T-cell (primary cell): ENCODE measurements around the gene RAB40B. TPM values are rescaled to one million over a fixed set of nuclear protein-coding genes. Genes with fewer than 3 reads are reported as not detected.

Experiments
- ATAC-seq, 4 experiments: fragments of 200-7000 bp in 3 of 4; fragments of 150-1000 bp in 1 of 4; cut with Tn5 transposase; replicated peaks in 1 of 4; 1 replicate in 3 of 4; 2 replicates in 1 of 4; pipeline ENCODE4 v1.10.0; 2021; ENCODE audit warnings: moderate library complexity in 3 of 4, mild to moderate bottlenecking in 2 of 4, moderate number of reproducible peaks in 1 of 4
- CTCF ChIA-PET, 2 donors: fragments of 300-600 bp; sonication (Branson Sonifier 250); formaldehyde crosslinking; loops; one replicate each; lab custom pipeline; 2022; ENCODE audit warnings: antibody characterized with exemption in 2 of 2; lab: Charles Lee
- POLR2A ChIA-PET, 2 donors: fragments of 300-600 bp; sonication (Branson Sonifier 250); formaldehyde crosslinking; loops; one replicate each; lab custom pipeline; 2022; ENCODE audit warnings: antibody characterized with exemption in 2 of 2; lab: Charles Lee
- DNase-seq, 35 experiments: peaks; one replicate each; pipeline versions ENCODE4 v3.0.0 to v3.0.0-alpha.2; 2013 to 2023
- H3K27ac ChIP-seq: one replicate; pipeline ENCODE4 v1.5.1; 2013; ENCODE audit warnings: low read length
- H3K27me3 ChIP-seq, 2 experiments: replicated peaks in 1 of 2; 1 replicate in 1 of 2; 2 replicates in 1 of 2; pipeline versions ENCODE4 v1.6.1 to v1.7.0; 2013; ENCODE audit warnings: low read length in 1 of 2, mixed read lengths in 1 of 2; ENCODE audit not compliant: control insufficient read depth in 2 of 2, insufficient read depth in 2 of 2; ENCODE audit errors: extremely low read depth in 1 of 2
- H3K36me3 ChIP-seq, 2 donors: 1 replicate in 1 of 2; 2 replicates in 1 of 2; pipeline versions ENCODE4 v1.6.1 to v1.7.0; 2013; ENCODE audit warnings: low read length in 1 of 2; ENCODE audit not compliant: control insufficient read depth in 2 of 2, insufficient read depth in 1 of 2; ENCODE audit errors: extremely low read depth in 1 of 2
- H3K4me1 ChIP-seq, 2 experiments: 1 replicate in 1 of 2; 2 replicates in 1 of 2; pipeline versions ENCODE4 v1.6.1 to v1.7.0; 2013; ENCODE audit warnings: low read length in 2 of 2, mixed read lengths in 1 of 2; ENCODE audit not compliant: insufficient read depth in 2 of 2, control insufficient read depth in 1 of 2; ENCODE audit errors: extremely low read depth in 1 of 2
- H3K4me3 ChIP-seq, 2 donors: 1 replicate in 1 of 2; 2 replicates in 1 of 2; pipeline versions ENCODE4 v1.5.1 to v1.7.0; 2013; ENCODE audit warnings: mild to moderate bottlenecking in 2 of 2, low read length in 1 of 2, moderate library complexity in 1 of 2; ENCODE audit not compliant: control insufficient read depth in 1 of 2; ENCODE audit errors: extremely low read depth in 1 of 2
- H3K9me3 ChIP-seq: 2 replicates; pipeline ENCODE4 v1.7.0; 2013
- H3K27ac Mint-ChIP-seq, 2 donors: one replicate each; pipeline ENCODE4 v1.8.0; 2020 to 2021; ENCODE audit warnings: mild to moderate bottlenecking in 2 of 2, mixed read lengths in 2 of 2
- H3K27me3 Mint-ChIP-seq, 2 donors: one replicate each; pipeline ENCODE4 v1.8.0; 2021 to 2022; ENCODE audit warnings: mixed read lengths in 2 of 2
- H3K36me3 Mint-ChIP-seq: one replicate; pipeline ENCODE4 v1.8.0; 2021; ENCODE audit warnings: mixed read lengths
- H3K4me1 Mint-ChIP-seq, 3 donors: one replicate each; pipeline ENCODE4 v1.8.0; 2020 to 2022; ENCODE audit warnings: mixed read lengths in 3 of 3, mild to moderate bottlenecking in 1 of 3
- H3K4me3 Mint-ChIP-seq, 3 donors: one replicate each; pipeline ENCODE4 v1.8.0; 2020 to 2022; ENCODE audit warnings: mild to moderate bottlenecking in 3 of 3, mixed read lengths in 3 of 3, moderate library complexity in 3 of 3
- H3K9me3 Mint-ChIP-seq, 3 donors: one replicate each; pipeline ENCODE4 v1.8.0; 2020 to 2022; ENCODE audit warnings: mixed read lengths in 3 of 3
- WGBS: methylation state at CpG from one replicate; pipeline ENCODE4 v1.1.5; 2013; ENCODE audit warnings: missing lambda C conversion rate; ENCODE audit not compliant: insufficient coverage; 5-methylcytosine and 5-hydroxymethylcytosine counted together
- total RNA-seq, 35 experiments: library from RNA in 6 of 35; stranded (reverse) in 6 of 35; fragments of 120-200 nt in 1 of 35; gene quantifications; one replicate each; pipeline versions ENCODE4 v1.2.1 to v1.2.4 and lab custom pipeline; 2013 to 2026

Gene RAB40B
- total RNA-seq, 5 donors from 2014 or later (not counting 1 experiment from before 2014, with no cell fraction given): 4.4 to 8.7 (median 7.1) TPM

DNA sequence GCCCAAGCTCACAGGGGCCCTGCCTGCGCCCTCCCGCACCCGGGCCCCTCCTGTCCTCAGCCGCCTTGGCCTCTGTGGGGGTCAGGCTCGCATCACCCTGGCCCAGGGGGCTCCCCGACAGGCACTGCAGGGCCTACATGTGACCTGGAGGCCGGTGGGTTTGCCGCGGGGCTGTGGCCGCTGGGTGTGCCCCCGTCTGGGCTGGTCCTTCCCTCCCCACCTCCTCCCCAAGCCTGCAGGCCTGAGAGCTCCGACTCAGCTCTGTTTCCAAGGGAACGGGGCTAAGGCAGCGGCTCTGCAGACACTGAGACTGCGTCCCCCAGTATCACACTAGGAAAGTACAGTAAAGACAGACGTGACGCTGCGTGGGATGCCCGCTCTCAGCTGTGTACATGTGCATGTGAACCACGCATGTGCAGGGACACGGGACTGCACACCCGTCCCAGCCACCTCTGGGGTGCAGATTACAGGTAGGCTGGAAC is 33.8 kb downstream of the RAB40B start:
- ChIA-PET POLR2A (no interaction called here), CTCF (no interaction called here)
- Histone ChIP-seq H3K9me3 (no peaks in the 10 kb centered on the region), H3K27me3 (no peaks in the 10 kb centered on the region), H3K4me1 (peaks cover 0 to 5% of the 10 kb centered on the region in 2 experiments), H3K36me3 (peaks cover 0 to 3% of the 10 kb centered on the region in 2 donors), H3K4me3 (no peak overlapping the region), H3K27ac (no peak overlapping the region)
- ATAC-seq: no peak
- no peak for DNase-seq
- Mint-ChIP-seq H3K4me1 (peaks cover 5 to 6% (median 5%) of the 10 kb centered on the region in 3 donors), H3K27ac (no peak overlapping the region), H3K36me3 (peaks cover 7% of the 10 kb centered on the region), H3K27me3 (no peaks in the 10 kb centered on the region), H3K4me3 (no peak overlapping the region), H3K9me3 (no peaks in the 10 kb centered on the region)
- WGBS: 91% methylated on average over 22 of the region's 22 CpGs

DNA sequence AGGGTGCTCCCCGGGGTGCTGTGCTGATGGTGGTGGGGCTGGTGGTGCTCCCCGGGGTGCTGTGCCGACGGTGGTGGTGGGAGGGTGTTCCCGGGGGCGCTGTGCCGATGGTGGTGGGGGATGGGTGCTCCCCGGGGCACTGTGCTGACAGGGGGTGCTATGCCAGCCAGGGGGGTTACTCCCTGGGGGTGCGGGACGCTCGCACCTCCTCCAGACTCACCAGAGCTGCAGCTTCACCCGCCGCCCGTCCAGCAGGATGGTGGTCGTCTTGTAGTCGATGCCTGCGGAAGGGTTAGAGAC is 34.3 kb downstream of the RAB40B start:
- H3K27me3 Mint-ChIP-seq: no peaks in the 10 kb centered on the region
- H3K4me3 Mint-ChIP-seq: no peak overlapping the region
- H3K4me1 Mint-ChIP-seq: peaks cover 5 to 6% (median 5%) of the 10 kb centered on the region in 3 donors
- CTCF ChIA-PET: no interaction called here
- no peak overlapping the region for H3K4me3 ChIP-seq
- no peak for DNase-seq
- no peaks in the 10 kb centered on the region for H3K9me3 ChIP-seq
- POLR2A ChIA-PET: no interaction called here
- ATAC-seq: no peak
- no peak overlapping the region for H3K27ac Mint-ChIP-seq
- H3K36me3 ChIP-seq: peaks cover under 1 to 3% of the 10 kb centered on the region in 2 donors
- H3K36me3 Mint-ChIP-seq: peaks cover 7% of the 10 kb centered on the region
- 89% methylated on average over 15 of the region's 17 CpGs for WGBS
- H3K9me3 Mint-ChIP-seq: no peaks in the 10 kb centered on the region
- peaks cover 0 to 5% of the 10 kb centered on the region in 2 experiments for H3K4me1 ChIP-seq
- H3K27me3 ChIP-seq: no peaks in the 10 kb centered on the region
- no peak overlapping the region for H3K27ac ChIP-seq

DNA sequence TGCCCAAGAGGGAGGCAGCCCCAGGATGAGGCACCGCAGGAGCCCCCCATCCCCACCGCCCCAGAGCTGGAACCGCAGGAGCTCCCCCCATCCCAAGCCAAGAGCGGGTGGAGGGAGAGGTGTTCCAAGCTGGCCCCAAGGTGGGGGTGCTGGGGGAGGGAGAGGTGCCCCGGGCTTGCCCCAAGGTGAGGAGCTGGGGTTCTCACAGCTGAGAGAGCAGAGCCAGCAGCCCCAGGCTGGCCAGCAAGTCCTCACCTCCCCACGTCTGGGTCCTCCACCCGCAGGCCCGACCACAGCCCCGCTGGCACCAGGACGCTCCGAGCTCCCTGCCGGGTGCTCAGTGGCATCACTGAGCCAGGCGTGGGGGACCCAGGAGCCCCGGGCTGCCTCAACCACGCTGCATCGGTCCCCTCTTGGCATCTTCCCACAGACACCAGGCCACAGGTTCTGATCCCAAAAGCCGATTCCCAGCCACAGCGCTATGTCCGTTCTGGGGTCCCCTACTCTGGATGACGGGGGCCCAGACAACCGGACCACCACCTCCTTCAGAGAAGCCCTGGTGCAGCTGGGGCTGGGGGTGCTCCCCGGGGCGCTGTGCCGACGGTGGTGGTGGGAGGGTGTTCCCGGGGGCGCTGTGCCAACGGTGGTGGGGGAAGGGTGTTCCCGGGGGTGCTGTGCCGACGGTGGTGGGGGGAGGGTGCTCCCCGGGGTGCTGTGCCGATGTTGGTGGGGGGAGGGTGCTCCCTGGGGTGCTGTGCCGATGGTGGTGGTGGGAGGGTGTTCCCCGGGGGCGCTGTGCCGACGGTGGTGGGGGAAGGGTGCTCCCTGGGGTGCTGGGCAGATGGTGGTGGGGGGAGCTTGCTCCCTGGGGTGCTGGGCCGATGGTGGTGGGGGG is 34.9 kb downstream of the RAB40B start:
- WGBS: 87% methylated on average over 11 of the region's 39 CpGs
- no peaks in the 10 kb centered on the region for H3K9me3 Mint-ChIP-seq
- DNase-seq: no peak
- no peaks in the 10 kb centered on the region for H3K27me3 Mint-ChIP-seq
- no peak overlapping the region for H3K27ac Mint-ChIP-seq
- peaks cover 7% of the 10 kb centered on the region for H3K36me3 Mint-ChIP-seq
- Histone ChIP-seq H3K36me3 (peaks cover 2 to 3% of the 10 kb centered on the region in 2 donors), H3K27ac (no peak overlapping the region), H3K4me1 (peaks cover 0 to 2% of the 10 kb centered on the region in 2 experiments), H3K4me3 (no peak overlapping the region), H3K9me3 (no peaks in the 10 kb centered on the region), H3K27me3 (no peaks in the 10 kb centered on the region)
- H3K4me1 Mint-ChIP-seq: peaks cover 3 to 4% (median 3%) of the 10 kb centered on the region in 3 donors
- no peak overlapping the region for H3K4me3 Mint-ChIP-seq
- no peak for ATAC-seq
- ChIA-PET CTCF (interaction anchor here in 1 of 2 donors (0.5 kb wide), 1 partner anchor 23 kb away, joined by 5 read pairs; no protein-coding TSS in a partner anchor), POLR2A (no interaction called here)

DNA sequence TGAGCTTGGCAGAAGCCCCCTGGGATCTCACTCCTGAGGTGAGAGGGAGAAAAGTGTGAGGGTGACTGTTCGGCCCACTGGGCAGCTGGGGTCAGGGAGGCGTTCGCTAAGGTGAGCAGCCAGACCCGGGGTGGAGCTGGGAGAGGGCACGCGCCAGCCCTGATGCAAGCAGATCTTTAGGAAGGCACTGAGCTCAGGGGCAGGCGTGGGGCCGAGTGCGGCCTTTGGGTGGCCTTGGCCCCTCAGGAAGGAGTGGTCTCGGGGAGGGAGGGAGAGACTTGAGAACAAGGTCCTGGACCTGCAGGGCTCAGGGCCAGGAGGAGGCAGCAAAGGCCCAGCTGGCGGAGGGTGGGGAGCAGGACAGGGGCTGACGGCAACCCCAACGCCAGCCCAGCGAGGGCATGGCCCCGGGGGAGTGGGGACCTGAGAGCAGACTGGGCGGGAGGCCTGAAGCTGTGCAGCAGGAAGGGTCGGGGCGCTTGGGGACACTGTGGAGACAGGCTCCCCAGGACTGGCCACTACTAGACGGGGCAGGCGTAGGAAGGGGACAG is 35.7 kb downstream of the RAB40B start:
- Histone ChIP-seq H3K4me1 (no peaks in the 10 kb centered on the region), H3K27ac (no peak overlapping the region), H3K9me3 (no peaks in the 10 kb centered on the region), H3K4me3 (no peak overlapping the region), H3K36me3 (peaks cover 2 to 3% of the 10 kb centered on the region in 2 donors), H3K27me3 (no peaks in the 10 kb centered on the region)
- no peaks in the 10 kb centered on the region for H3K9me3 Mint-ChIP-seq
- DNase-seq (no peak), ATAC-seq (no peak)
- ChIA-PET POLR2A (no interaction called here), CTCF (no interaction called here)
- H3K4me3 Mint-ChIP-seq: no peak overlapping the region
- peaks cover 4% of the 10 kb centered on the region for H3K36me3 Mint-ChIP-seq
- WGBS: 91% methylated on average over 20 of the region's 20 CpGs
- H3K27me3 Mint-ChIP-seq: no peaks in the 10 kb centered on the region
- no peaks in the 10 kb centered on the region for H3K4me1 Mint-ChIP-seq
- H3K27ac Mint-ChIP-seq: no peak overlapping the region

DNA sequence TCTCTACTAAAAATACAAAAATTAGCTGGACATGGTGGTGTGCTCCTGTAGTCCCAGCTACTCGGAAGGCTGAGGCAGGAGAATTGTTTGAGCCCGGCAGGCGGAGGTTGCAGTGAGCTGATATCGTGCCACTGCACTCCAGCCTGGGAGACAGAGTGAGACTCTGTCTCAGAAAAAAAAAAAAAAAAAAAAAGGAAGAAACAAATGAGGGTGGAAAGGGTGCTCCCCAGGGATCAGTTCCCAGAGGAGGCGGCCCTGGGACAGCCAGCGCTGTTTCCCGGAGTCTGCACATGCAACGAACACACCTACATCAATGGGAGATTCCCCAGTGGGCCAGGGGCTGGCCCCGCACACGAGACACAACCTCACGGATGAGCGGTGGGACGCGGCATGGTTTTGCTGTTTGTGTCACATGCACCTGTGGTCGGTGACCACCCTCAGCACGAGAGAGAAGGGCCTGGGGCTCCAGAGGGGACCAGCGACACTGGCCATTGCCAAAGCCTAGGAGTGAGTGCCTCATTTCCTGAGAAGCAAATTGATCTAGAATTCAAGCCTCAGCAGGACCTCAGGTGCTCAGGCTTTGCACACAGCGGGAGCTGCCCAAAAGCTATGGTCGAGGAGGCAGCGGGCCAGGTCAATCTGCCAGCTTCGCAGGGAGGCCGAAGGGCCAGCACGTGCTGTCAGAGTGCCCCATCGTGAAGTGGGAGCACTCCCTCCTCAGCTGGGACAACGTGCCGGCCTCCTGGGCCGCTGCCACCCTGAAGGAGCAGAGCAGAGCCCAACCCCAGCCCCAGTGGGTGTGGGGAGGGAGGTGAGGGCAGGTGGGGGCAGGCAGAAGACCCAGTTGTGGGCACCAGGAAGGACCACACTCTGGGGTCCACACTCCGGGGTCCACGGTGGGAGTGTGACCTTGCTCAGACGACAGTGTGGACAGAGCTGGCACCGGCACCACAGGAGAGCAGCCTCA is 36.5 kb downstream of the RAB40B start:
- no peaks in the 10 kb centered on the region for H3K4me1 Mint-ChIP-seq
- H3K9me3 ChIP-seq: no peaks in the 10 kb centered on the region
- peaks cover 2 to 3% of the 10 kb centered on the region in 2 donors for H3K36me3 ChIP-seq
- H3K27me3 ChIP-seq: no peaks in the 10 kb centered on the region
- H3K27ac Mint-ChIP-seq: no peak overlapping the region
- no peaks in the 10 kb centered on the region for H3K4me1 ChIP-seq
- H3K4me3 Mint-ChIP-seq: no peak overlapping the region
- WGBS: 87% methylated on average over 20 of the region's 31 CpGs
- no peak overlapping the region for H3K27ac ChIP-seq
- peaks cover 11% of the 10 kb centered on the region for H3K36me3 Mint-ChIP-seq
- no peak for ATAC-seq
- POLR2A ChIA-PET: no interaction called here
- H3K27me3 Mint-ChIP-seq: no peaks in the 10 kb centered on the region
- H3K9me3 Mint-ChIP-seq: no peaks in the 10 kb centered on the region
- CTCF ChIA-PET: no interaction called here
- no peak for DNase-seq
- H3K4me3 ChIP-seq: no peak overlapping the region

DNA sequence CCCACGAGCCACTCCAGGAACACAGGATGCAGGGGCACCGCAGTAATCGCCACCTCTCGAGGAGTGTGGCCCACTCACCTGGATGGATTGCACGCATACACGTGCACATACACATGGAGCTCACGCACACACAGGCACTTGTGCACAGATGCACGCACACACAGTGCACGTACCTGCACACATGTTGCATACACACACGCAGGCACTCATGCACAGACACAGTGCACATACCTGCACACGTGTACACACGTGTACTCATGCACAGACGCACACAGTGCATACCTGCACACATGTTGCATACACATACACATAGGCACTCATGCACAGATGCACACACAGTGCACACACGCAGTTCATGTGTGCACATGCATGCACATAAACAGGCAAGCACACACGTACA is 38.6 kb downstream of the RAB40B start:
- Histone ChIP-seq H3K4me1 (no peaks in the 10 kb centered on the region), H3K9me3 (no peaks in the 10 kb centered on the region), H3K27ac (no peak overlapping the region), H3K4me3 (no peak overlapping the region), H3K27me3 (no peaks in the 10 kb centered on the region), H3K36me3 (peaks cover 2 to 3% of the 10 kb centered on the region in 2 donors)
- 90% methylated on average over 15 of the region's 15 CpGs for WGBS
- Mint-ChIP-seq H3K4me3 (no peak overlapping the region), H3K9me3 (no peaks in the 10 kb centered on the region), H3K27ac (no peak overlapping the region), H3K36me3 (peaks cover 11% of the 10 kb centered on the region), H3K27me3 (no peaks in the 10 kb centered on the region), H3K4me1 (no peaks in the 10 kb centered on the region)
- ChIA-PET POLR2A (no interaction called here), CTCF (no interaction called here)
- ATAC-seq (no peak), DNase-seq (no peak)
